ENCODE data around the gene PAQR7.

The PAQR7 gene, protein sequence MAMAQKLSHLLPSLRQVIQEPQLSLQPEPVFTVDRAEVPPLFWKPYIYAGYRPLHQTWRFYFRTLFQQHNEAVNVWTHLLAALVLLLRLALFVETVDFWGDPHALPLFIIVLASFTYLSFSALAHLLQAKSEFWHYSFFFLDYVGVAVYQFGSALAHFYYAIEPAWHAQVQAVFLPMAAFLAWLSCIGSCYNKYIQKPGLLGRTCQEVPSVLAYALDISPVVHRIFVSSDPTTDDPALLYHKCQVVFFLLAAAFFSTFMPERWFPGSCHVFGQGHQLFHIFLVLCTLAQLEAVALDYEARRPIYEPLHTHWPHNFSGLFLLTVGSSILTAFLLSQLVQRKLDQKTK

DNA sequence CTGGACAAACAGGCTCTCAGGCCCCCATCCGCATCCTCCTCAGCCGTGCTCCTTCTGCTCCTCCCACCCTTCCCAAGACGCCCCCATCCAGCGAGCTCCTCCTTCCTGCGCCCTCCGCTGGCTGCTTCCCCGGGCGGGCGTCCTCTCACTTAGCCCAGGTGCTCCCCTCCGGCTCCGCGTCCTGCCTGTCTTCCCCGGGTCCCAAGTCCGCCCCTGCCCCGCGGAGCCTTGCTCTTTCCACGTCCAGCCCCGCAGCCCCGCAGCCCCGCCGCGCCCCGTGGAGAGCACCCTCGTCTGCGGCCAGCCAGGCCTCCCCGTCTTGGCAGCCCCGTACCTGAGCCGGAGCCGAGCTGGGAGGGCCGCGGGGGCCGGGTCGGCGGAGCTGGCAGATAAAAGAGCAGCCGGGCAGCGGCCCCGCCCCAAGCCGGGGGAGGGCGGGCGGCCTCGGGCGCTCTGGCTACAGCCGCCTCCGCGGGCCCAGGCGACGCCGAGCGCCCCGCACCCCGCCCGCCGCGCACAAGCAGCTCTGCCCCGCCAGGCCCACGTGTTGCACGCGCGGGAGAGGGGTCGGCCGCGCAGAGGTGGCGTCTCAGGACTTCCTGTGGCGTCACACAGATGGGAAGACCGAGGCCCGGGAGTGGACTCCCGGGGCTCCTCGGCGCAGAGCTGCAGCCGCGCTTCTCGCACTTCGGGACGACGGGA, at the start of gene PAQR7:
TSS of gene PAQR7 (minus strand) at position 555 of the 702 bp plus-strand sequence. CDS start 11,869 bp downstream, outside the sequence.
- peak; percentile 18 for DNase-seq (ENCODE audit: low read depth, low spot score)

DNA sequence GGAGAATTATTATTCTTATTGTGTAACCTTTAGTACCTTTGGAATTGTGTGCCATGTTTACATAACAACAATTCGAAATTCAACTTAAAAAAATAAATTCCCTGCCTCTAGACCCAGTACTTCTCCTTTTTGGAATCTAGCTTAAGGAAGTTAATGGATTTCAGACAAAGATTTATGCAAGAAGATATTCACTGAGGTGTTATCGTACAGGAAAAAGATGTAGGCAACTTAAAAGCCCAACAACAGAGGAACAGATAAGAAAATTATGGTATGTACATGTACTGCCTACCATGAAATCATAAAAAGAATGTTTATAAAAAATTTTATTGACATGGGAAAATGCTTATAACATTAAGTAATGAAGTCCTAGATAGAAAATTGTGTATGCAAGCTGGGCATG, 48.9 kb upstream of the PAQR7 start:
- no peak for DNase-seq (ENCODE audit: low read depth, low spot score)

DNA sequence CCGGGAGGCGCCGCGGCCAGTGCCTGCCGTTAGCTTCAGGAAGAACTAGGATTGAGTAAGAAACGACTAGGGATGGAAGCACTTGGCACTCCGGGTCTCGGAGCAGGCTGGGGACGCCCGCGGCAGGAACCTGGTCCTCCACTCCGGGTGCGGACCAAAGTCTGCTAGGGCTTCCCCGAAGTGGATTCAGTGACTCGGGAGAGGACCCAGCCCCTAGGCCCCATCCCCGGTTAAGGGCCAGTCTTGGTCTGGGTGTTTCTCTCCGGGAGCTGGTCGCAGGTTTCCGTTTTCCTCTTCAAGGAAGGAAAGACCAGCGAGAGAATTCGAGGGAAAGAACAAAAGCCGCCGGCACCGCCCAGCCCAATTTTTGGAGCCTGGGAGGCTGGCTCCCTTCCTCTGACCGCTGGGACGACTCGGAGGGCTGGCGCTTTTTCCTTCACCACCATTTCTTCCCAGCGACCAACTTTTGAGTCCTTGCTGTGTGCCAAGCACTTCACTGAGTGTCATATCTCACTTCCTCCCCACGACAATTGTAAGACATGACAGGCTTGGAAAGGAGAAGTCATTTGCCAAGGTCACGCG, 47.6 kb upstream of the PAQR7 start:
- DNase-seq (ENCODE audit: low read depth, low spot score), result no peak

DNA sequence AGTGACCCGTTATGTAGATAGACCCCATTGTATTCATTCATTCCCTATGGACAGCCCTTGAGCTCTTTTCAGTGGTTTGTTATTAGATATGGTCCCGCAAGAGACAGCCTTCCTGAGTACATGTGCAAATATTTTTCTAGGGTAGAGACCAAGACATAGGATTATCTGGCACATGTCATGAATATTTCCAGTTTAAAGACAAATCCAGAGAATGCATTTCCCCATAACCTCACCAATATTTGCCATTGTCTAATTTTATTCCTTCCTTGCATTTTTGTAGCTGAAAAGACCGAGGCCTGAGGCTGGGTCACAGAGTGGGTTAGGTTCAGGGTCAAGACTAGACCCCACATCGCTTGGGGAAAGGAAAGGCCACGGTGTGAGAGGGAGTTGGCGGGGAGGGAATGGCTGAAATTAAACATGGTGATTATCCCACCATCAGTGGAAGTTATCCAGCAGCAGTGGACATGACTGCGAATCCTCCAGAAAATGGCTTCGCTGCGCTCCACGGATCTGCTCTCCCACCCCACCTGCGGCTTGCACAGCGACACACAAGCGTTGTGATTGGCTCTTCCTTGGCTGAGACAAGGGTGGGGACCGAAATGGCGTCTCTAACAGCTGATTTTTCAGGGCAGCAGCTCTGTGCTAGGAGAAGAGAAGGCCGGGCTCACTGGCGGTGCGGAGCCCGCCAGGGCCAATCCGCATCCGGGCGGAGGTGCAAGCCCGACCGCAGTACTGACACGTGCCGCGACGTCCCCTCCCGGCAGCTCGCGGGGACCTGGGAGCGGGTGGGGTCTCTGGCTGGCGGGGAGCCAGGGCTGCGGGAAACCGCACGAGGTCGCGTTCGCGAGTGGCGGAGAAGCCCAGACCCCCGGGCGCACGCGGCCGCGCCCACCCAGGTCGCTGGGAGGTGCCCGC, 46.8 kb upstream of the PAQR7 start:
- no peak for DNase-seq (ENCODE audit: low read depth, low spot score)

DNA sequence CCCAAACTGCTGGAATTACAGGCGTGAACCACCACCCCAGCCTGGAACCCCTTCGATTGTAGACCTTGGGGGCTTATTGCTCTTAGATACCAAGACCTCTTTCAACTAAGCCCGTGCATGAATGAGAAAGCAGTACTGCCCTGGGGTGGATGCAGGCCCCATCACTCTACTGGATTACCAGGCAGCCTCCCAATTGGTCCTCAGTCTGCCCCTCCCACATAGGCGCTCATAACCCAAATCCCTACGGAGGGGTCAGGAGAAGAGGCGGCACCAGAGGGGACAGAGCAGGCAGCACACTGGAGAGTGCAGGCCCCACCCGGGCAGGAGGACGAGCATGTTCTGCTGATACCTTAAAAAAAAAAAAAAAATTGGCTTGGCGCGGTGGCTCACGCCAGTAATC, 43.1 kb upstream of the PAQR7 start:
- DNase-seq (ENCODE audit: low read depth, low spot score), result no peak

DNA sequence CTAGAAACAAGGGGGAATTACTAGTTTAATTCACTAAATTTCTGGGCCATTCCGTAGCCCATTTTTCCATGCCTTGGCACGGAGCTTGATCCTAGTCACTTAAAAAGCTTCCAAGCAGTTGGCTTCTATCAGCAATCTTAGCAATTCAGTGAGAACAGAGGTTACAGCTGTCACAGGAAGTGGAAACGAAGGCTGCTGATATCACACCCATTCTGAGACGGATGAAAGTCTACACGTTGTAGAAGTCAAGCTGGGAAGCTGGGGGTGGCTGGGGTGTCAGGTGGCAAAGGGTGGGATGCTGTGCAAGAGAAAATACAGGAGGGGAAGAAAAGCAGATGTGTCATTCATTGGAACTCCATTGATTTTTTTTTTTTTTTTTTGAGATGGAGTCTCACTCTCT, 42.5 kb upstream of the PAQR7 start:
- DNase-seq (ENCODE audit: low read depth, low spot score), result no peak

DNA sequence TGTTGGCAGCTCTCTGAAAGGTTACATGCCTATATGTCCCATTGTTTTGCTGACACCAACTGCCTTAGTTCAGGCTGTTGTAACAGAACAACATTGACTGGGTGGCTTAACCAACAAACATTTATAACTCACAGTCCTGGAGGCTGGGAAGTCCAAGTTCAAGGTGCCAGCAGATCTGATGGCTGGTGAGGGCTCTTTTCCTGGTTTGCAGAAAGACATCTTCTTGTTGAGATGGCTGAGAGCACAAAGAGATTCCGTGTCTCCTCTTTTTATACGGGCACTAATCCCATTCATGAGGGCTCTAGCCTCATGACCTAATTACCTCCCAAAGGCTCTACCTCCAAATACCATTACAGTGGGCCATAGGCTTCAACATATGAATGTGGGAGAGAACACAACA, 41.0 kb upstream of the PAQR7 start:
- no peak for DNase-seq (ENCODE audit: low read depth, low spot score)

DNA sequence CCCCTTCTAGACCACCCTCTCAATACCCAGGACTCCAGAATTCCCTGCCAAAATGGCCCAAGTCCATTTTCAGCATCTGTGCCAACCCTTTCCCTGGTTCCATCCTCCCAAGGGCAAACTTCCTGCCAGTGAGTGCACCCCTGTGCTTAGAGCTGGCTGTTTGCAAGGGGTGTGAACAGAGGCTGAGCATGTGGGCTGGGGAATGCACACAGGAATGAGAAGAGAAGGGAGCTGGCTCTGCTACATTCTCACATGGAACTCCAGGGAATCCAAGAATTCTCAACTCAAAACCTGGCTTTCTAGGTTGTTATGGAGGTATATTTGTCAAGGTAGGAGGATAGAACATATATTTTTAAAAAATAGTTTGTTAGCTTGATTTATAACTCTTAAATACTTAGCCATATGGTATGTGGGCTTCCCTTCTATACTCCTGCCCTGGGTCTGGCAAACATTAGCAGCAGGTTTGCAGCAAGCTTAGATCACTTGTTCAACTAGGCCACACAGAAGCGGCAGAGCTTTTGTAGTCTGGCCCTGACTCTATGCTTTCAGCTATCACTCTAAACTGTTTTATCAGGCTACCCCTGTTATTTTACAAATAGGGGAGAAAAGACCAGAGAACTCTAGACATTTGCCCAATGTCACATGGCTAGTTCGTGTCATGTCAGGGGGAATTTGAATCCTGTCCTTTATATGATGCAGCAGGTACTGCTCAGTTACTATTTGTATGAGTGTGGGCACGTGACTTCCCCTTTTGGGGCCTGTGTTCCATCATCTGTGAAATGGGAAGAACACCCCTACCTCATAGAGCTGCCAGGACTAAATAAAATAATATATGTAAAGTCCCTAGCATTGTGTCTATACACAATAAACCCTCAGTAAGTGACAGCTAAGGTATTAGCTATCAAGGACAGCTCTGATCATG, 38.8 kb upstream of the PAQR7 start:
- no peak for DNase-seq (ENCODE audit: low read depth, low spot score)

DNA sequence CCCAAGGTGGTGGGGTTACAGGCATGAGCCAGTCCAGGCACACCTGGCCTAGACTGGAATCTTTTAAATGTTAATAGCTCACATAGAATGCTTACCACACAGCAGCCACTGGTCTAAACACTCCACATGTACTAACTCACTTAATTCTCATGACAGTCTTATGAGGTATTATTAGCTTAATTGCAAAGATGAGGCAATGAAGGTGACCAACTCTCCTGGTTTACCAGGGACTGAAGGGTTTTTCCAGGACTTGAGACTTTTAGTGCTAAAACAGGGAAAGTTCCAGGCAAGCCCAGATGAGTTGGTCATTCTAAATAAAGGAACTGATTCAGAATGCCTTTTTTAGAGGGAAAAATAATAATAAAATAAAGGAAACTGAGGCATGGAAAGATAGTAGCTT, 37.7 kb upstream of the PAQR7 start:
- no peak for DNase-seq (ENCODE audit: low read depth, low spot score)

DNA sequence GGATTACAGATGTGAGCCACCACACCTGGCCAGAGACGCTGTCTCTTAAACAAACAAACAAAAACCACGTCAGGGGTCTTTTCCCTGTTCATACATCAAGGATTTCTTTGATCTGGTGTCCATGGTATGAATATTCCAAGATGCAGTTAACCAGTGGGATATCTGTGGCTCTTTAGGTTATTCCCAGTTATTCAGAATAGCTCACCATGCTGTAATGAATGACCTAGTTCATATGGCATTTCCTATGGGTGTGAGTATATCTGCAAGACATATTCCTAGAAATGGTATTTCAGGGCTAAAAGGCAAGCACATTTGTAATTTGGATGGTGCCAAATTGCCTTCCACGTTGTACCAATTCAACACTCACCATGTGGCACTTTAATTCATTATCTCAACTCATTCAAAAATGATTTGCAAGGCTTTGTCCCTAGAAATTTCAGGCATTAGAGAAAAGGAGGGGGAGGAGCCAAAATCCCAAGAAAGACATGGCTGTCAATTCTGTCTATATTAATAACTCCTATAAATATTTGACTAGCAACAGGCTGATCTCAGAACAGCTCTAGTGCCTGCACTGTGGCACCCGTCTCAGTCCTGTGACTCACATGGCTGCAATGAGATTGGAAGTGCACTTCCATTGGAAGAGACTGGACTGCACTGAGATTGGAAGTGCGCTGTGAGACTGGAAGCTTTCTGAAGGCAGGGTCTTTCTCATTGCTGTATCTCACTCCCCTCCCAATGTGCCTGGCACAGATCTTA, 36.7 kb upstream of the PAQR7 start:
- no peak for DNase-seq (ENCODE audit: low read depth, low spot score)

DNA sequence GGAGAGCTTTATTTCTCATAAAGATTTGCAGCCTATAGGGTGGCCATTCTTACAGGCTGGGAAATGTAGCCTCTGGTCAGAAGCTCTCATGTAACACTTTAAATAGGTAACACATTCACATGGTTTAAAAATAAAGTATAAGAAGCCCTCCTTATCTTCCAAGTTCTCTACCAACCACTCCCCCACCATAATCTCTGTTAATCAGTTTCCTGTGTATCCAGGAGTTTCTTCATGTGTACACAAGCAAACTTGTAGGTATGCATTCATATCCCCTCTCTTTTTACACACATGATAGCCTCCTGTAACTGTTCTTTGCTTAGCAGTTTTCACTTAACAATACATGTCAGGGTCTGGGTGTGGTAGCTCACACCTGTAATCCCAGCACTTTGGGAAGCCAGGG, 35.7 kb upstream of the PAQR7 start:
- DNase-seq (ENCODE audit: low read depth, low spot score), result no peak

DNA sequence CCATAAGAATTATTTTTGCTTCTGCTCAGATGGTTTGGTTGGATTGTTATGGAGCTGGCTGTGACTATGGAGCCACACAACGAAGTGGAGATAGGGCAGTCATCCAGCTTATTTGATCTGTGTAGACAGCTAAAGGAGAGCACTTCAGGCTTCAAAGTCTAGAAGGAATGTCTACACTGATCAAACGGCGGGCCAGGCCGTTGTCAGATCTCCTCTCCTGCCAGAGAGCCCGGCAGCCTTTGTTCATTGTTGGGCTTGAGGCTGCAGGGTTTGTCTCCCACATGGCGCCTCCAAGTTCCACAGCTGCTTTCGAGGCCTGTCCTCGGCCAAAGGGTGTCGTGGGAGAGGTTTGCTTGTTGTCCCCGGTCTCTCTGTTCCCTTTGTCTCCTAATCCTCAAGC, 33.5 kb upstream of the PAQR7 start:
- DNase-seq (ENCODE audit: low read depth, low spot score), result no peak

DNA sequence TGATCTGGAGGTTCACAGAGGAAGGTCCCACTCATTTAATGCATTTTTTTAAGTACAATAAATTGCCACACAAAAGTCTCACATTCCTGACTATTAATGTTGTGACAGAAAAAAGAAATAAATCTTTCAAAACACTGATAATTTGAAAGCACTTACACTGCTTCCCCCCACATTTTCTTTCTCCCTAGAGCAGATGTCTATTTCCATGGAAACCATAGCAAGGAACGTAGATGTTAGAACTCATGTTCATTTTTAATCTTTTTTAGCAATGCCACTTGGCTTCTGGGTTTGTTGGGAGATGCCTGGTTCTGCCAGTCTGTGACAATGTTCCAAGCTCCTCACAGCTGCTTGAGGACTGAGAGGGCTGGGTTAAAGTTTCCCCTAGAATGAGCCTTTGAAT, 32.7 kb upstream of the PAQR7 start:
- no peak for DNase-seq (ENCODE audit: low read depth, low spot score)

DNA sequence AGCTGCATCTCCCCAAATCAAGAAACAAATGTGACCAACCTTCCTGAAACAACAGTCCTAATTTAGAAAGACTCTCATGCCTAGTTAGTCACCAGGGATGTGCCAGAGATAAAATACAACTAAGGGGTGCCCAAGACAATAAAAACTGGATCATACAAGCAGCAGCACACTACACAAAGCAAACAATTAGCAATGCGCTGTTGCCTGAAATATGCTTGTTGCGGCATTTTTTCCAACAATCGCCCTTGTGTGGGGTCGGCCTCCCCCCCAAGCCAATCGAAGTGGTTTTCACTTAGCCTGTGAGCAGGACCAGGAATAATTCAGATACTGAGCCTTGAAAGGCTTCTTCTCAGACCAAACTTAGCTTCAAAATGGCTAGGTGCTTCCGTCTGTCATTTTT, 32.1 kb upstream of the PAQR7 start:
- DNase-seq (ENCODE audit: low read depth, low spot score), result no peak

DNA sequence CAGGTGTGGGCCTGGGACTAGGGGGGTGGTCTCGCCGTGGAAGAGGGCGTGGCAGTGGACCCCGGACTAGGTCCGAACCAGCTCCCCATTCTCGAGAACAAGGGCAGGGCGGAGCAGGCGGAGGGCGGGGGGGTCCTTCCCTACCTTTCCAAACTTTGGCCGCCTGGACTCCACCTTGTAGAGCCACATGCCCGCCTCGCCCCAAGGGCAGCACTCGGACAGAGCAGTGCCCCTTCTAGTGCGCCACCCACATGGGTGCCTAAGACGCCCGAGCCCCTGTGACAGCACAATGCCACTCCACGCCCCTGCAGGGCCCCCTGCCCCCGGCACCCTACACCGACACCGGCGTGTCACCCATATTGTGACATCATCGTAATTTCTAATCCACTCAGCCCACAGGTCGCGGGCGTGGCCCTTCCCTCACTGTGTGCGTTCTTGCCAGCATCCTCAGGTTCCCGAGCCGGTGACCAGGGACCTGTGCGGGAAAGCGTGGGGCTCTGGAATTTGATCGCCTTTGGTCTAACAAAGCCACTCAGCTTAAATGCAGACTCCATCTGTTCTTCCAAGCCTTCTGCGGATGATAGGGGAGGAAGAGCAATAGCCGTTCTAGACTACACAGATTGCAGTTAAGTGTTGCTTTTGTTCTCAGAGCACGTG, 31.3 kb upstream of the PAQR7 start:
- no peak for DNase-seq (ENCODE audit: low read depth, low spot score)

DNA sequence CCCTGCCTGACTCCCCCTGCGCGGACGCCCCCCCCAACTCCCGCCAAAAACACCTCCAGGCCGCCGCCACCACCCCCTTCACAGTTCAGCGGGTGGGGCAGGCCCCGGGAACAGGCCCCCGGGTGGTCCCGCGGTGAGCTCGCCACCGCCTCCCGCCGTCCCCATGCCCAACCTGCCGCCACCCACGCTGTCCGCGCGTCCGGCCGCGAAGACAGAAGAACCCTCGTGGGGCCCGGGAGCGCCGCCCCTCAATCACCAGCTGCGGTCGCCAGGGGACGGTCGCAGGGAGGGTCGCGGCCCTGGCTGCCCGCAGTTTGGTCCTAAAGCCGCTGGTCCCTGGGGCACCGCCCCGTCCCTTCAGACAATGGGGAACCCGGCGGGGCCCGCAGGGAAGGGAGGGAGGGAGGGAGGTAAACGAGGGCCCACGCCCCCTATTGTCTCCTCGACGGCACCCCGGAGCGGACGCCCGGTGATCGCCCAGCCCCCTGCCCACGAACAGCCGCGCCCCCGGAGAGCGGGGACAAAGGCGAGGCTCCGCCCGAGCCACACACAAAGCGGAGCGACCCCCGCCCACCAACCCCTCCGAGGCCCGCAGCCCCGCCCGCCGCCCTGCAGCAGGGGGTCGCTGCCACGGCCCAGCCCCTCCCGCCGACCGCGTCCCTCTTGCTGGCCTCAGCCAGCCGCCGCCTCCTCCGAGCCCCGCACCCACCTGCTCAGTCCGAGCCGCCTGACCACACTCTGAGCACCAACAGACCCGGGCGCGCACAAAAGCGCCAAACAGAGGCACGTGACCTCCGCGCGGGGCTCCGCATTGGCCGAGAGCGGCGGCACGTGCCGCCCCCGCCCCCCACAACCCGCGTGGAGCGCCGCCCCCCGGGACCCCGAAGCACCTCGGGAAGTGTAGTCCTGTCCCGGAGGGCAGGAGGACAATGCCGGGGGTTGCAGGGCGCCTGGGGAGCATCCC, 30.5 kb upstream of the PAQR7 start, which contains the start of gene STMN1:
TSS of gene STMN1 (minus strand) at position 740 of the 964 bp plus-strand sequence. CDS start 1,743 bp downstream, outside the sequence.
- DNase-seq (ENCODE audit: low read depth, low spot score), result peak; percentile 78

DNA sequence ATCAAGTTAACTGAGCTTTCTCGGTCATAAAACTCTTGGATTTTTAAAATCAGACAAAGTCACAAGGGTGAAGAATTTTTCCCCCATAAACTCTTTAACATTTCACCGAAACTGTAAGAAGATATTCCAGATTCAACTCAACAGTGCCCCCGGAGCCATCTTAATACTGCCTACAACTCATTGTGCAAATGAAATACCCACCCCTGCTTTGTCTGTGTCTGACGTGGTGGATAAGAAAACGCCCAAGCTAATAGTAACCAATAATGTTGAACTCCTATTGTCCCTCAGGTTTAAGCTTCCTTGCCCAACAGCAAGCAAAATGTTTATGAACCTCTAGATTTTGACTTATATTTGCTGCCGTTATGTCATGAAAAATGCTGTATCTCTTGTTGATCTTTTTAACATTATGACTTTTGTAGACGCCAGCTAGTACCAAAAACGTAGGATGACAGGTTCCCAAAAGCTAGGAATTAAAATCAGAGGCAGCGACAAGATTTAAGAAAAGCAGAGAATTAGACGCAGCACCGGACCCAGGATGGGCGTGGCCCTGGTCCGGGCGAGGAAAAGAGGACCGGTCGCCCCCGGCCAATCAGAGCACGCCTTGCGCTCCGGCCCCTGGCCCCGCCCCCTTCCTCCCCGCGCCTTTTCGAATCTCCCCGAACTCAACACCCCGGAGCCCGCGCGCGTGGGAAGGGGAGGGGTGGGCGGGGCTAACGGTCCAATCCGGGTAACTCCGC, 29.6 kb upstream of the PAQR7 start:
- peak; percentile 86 for DNase-seq (ENCODE audit: low read depth, low spot score)

Data from activated CD4-positive, CD25-positive, alpha-beta regulatory T cell treated with anti-CD3 and anti-CD28 coated beads, Interleukin-2, amount 50 U/mL, for 16 hours (primary cell).